KMS-11 (cell line): ENCODE measurements around the gene CCN2.

Experiments used
- H2AFZ ChIP-seq: fragments of 200-600 bp; sonication (generic); 2 replicates; pipeline ENCODE4 v1.6.1; 2016; ENCODE audit warnings: antibody characterized with exemption, mixed run types, low read depth
- H3K27ac ChIP-seq: fragments of 200-600 bp; sonication (generic); 2 replicates; pipeline ENCODE4 v1.6.1; 2016; ENCODE audit warnings: mild to moderate bottlenecking, mixed run types
- H3K27me3 ChIP-seq: fragments of 200-600 bp; sonication (generic); 2 replicates; pipeline ENCODE4 v1.6.1; 2017; ENCODE audit warnings: mild to moderate bottlenecking, low read depth, mixed run types, moderate library complexity; ENCODE audit not compliant: insufficient read depth
- H3K36me3 ChIP-seq: fragments of 200-600 bp; sonication (generic); 2 replicates; pipeline ENCODE4 v1.6.1; 2017; ENCODE audit warnings: mild to moderate bottlenecking, mixed run types; ENCODE audit not compliant: insufficient read depth
- H3K4me1 ChIP-seq: fragments of 200-600 bp; sonication (generic); 2 replicates; pipeline ENCODE4 v1.6.1; 2016; ENCODE audit warnings: mild to moderate bottlenecking, low read depth, mixed run types; ENCODE audit not compliant: poor library complexity, severe bottlenecking
- H3K4me2 ChIP-seq: fragments of 200-600 bp; sonication (generic); 2 replicates; pipeline ENCODE4 v1.7.0; 2016; ENCODE audit warnings: mild to moderate bottlenecking, mixed run types
- H3K4me3 ChIP-seq: fragments of 200-600 bp; sonication (generic); IDR thresholded peaks from 2 replicates; pipeline ENCODE4 v1.6.1; 2017; ENCODE audit warnings: low read depth, low read length, mixed read lengths; ENCODE audit not compliant: insufficient read depth
- H3K79me2 ChIP-seq: fragments of 200-600 bp; sonication (generic); 2 replicates; pipeline ENCODE4 v1.6.1; 2016; ENCODE audit warnings: low read depth, mixed run types; ENCODE audit not compliant: insufficient read depth
- H3K9ac ChIP-seq: fragments of 200-600 bp; sonication (generic); 2 replicates; pipeline ENCODE4 v1.6.1; 2016; ENCODE audit warnings: mild to moderate bottlenecking, mixed run types
- H4K20me1 ChIP-seq: fragments of 200-600 bp; sonication (generic); 2 replicates; pipeline ENCODE4 v1.6.1; 2016; ENCODE audit warnings: mild to moderate bottlenecking, mixed run types; ENCODE audit not compliant: insufficient read depth
- TF ChIP-seq, protein P1 (sequence below): fragments of 200-600 bp; sonication (generic); conservative IDR thresholded peaks from 2 replicates; pipeline ENCODE4 v1.6.1; 2017; ENCODE audit warnings: low read depth, mild to moderate bottlenecking, antibody characterized with exemption, low read length, moderate library complexity, mixed read lengths

CCN2 gene

DNA sequence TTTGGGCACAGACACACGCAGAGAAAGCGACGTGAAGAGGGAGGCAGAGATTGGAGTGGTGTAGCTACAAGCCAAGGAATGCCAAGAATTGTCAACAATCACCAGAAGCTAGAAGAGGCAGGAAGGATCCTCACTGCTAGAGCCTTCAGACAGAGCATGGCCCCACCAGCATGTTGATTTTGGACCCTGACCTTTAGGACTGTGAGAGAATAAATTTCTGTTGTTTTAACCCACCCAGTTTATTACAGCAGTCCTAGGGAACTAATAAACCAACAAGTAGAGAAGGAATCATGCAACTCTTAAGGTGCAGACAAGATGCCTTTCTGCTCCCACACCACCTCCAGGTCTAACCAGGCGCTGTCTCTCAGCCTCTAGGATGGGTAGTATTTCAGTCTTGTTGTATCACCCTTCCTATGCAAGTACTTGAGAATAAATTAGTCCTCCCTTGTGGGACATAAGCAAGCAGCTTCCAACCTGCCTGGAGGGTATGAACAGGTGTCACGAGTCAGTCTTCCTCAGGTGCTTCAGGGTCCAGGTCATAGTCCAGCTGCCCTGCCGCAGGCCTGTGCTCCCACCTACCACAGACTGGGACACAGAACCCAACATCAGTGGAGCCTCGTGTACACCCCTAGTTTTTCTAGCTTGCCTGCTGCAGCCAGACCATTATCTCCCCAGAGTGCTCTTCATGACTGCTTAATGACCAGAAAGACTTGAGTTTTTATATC is 46.4 kb upstream of the CCN2 start:
- H3K36me3 ChIP-seq, result no peaks in the 10 kb centered on the region
- TF ChIP-seq, protein P1, sequence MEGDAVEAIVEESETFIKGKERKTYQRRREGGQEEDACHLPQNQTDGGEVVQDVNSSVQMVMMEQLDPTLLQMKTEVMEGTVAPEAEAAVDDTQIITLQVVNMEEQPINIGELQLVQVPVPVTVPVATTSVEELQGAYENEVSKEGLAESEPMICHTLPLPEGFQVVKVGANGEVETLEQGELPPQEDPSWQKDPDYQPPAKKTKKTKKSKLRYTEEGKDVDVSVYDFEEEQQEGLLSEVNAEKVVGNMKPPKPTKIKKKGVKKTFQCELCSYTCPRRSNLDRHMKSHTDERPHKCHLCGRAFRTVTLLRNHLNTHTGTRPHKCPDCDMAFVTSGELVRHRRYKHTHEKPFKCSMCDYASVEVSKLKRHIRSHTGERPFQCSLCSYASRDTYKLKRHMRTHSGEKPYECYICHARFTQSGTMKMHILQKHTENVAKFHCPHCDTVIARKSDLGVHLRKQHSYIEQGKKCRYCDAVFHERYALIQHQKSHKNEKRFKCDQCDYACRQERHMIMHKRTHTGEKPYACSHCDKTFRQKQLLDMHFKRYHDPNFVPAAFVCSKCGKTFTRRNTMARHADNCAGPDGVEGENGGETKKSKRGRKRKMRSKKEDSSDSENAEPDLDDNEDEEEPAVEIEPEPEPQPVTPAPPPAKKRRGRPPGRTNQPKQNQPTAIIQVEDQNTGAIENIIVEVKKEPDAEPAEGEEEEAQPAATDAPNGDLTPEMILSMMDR, result no peak
- no peak overlapping the region for H3K9ac ChIP-seq
- no peak overlapping the region for H2AFZ ChIP-seq
- no peak overlapping the region for H3K4me3 ChIP-seq
- H3K79me2 ChIP-seq, result no peaks in the 10 kb centered on the region
- no peak overlapping the region for H3K4me2 ChIP-seq
- H4K20me1 ChIP-seq, result no peaks in the 10 kb centered on the region
- H3K4me1 ChIP-seq, result peaks cover 20% of the 10 kb centered on the region
- H3K27me3 ChIP-seq, result no peaks in the 10 kb centered on the region
- H3K27ac ChIP-seq, result no peak overlapping the region

DNA sequence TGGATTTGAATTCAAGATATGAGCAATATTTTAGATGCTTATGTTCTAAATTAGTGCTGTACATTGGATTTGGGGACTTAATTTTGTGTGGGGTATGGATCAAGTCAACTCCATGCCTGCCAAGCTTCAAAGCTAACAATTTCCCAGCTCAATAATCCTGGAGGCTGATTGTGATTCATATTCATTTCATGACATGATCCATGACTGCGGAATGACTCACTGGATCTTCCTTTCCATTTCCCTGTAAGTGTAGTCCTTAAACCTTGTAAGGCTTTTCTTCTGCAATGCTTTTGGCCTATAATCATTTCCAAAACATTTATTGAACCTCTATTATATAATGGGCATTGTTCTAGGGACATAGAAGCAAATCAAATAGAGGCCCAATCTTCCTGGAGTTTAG is 44.7 kb upstream of the CCN2 start:
- no peak overlapping the region for H3K9ac ChIP-seq
- no peak overlapping the region for H3K4me2 ChIP-seq
- TF ChIP-seq, protein P1, result no peak
- H3K27ac ChIP-seq, result no peak overlapping the region
- H3K4me3 ChIP-seq, result no peak overlapping the region
- H3K27me3 ChIP-seq, result no peaks in the 10 kb centered on the region
- no peaks in the 10 kb centered on the region for H3K36me3 ChIP-seq
- H3K4me1 ChIP-seq, result peaks cover 20% of the 10 kb centered on the region
- H2AFZ ChIP-seq, result no peak overlapping the region
- H4K20me1 ChIP-seq, result no peaks in the 10 kb centered on the region
- H3K79me2 ChIP-seq, result no peaks in the 10 kb centered on the region

DNA sequence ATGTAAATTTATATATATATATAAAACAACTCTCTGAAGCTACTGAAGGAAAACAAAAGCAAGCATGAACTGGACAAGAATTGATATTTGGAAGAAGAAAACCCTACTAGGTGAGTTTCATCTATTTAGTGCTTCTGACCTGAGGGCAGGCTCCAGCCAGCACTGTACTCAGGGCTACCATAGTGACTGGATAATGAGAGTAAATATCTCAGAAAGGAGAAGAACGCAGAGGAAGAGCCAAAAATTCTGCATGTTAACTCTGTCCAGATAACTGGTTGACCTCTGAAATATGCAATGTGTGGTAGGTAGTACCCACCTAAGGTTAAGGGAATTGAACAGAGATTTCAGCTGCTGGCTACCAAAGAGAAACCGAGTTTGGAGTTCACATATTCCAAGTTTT is 41.4 kb upstream of the CCN2 start:
- TF ChIP-seq, protein P1, result no peak
- no peaks in the 10 kb centered on the region for H3K79me2 ChIP-seq
- no peak overlapping the region for H3K9ac ChIP-seq
- no peaks in the 10 kb centered on the region for H3K4me1 ChIP-seq
- no peak overlapping the region for H2AFZ ChIP-seq
- no peak overlapping the region for H3K27ac ChIP-seq
- no peak overlapping the region for H3K4me3 ChIP-seq
- no peaks in the 10 kb centered on the region for H3K36me3 ChIP-seq
- H3K27me3 ChIP-seq, result no peaks in the 10 kb centered on the region
- H3K4me2 ChIP-seq, result no peak overlapping the region
- H4K20me1 ChIP-seq, result no peaks in the 10 kb centered on the region

DNA sequence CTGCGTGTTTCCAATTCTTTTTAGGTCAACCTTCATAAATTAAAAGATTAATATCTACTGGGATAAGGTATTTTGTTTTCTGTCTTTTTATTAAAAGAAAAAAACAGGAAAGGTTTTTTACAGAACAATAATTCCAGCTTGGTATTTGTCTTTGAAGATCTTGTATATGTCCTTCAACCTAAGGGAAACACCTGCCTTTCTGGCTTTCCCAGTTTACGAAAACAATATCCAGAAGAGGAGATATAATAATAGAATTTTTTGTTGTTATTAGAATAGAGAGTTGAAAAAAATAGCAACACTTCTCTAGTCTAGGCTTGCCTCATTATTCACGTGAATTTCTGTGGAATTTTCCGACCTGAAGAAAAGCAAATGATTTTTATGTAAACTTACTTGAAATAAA is 37.9 kb upstream of the CCN2 start:
- H4K20me1 ChIP-seq, result no peaks in the 10 kb centered on the region
- H3K79me2 ChIP-seq, result no peaks in the 10 kb centered on the region
- H3K27me3 ChIP-seq, result no peaks in the 10 kb centered on the region
- no peak overlapping the region for H2AFZ ChIP-seq
- no peaks in the 10 kb centered on the region for H3K36me3 ChIP-seq
- no peak overlapping the region for H3K27ac ChIP-seq
- H3K4me2 ChIP-seq, result no peak overlapping the region
- no peak overlapping the region for H3K4me3 ChIP-seq
- no peaks in the 10 kb centered on the region for H3K4me1 ChIP-seq
- TF ChIP-seq, protein P1, result no peak
- H3K9ac ChIP-seq, result no peak overlapping the region
